ENCODE results near the gene C4BPA. TPM values are rescaled to one million over a fixed set of nuclear protein-coding genes. Genes with fewer than 3 reads are reported as not detected.

The C4BPA gene
- total and polyA plus RNA-seq, 2 of the 4 experiments (the other 2 are of a cell fraction): not detected

DNA sequence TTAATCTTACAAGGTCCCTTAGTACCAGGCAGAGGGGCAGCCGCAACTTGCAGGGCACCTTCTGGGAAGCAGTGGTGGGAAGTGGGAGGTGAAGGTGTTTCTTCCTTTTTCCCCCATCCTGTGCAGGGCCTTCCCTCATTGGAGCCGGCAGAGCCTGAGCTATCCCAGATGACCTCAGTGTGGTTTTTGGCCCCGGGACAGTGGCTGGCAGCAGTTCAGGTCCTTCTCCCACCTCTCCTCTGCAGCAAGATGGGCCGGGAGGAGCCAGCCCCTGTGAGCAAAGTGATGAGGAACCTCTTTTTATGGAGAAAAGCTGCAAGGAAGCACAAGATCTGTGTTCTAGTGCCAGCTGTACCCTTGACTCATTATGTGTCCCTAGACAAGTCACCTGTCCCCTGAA is 44.2 kb upstream of the C4BPA start:
- Histone ChIP-seq H3K4me2 (ENCODE audit: low read depth, low read length) (no peak overlapping the region), H3K56ac (ENCODE audit: extremely low read depth, insufficient read depth, low read length) (no peak overlapping the region), H2AK5ac (ENCODE audit: low read depth, low read length) (no peak overlapping the region), H3K36me3 (ENCODE audit: control insufficient read depth, insufficient read depth, low read length) (no peaks in the 10 kb centered on the region), H4K8ac (ENCODE audit: low read depth in 2 of 2, low read length in 2 of 2) (no peak overlapping the region), H3K27me3 (ENCODE audit: control insufficient read depth, insufficient read depth, low read length) (peaks cover 2% of the 10 kb centered on the region), H3K4me3 (ENCODE audit: insufficient read depth, low read depth, low read length) (no peak overlapping the region), H3K9me1 (ENCODE audit: insufficient read depth, low read length) (no peaks in the 10 kb centered on the region; the same call in 1 of the 2 replicates), H2BK120ac (ENCODE audit: low read depth, low read length) (no peak overlapping the region), H3K79me1 (ENCODE audit: low read depth in 1 of 2, low read length in 2 of 2) (no peaks in the 10 kb centered on the region), H2AK9ac (replicated peaks; ENCODE audit: low read depth, low read length, poor library complexity) (no peak overlapping the region), H3K14ac (replicated peaks; ENCODE audit: low read depth, low read length) (no peak overlapping the region), H3K4me1 (ENCODE audit: control insufficient read depth, insufficient read depth, low read length) (no peaks in the 10 kb centered on the region), H4K5ac (ENCODE audit: low read depth, low read length) (no peak overlapping the region), H2AFZ (replicated peaks; ENCODE audit: low read length, poor library complexity) (no peak overlapping the region), H4K91ac (ENCODE audit: insufficient read depth, low read depth, low read length) (no peak overlapping the region), H3K4ac (ENCODE audit: low read depth, low read length) (no peak overlapping the region), H3K23ac (ENCODE audit: low read depth, low read length) (no peak overlapping the region), H2BK15ac (ENCODE audit: low read depth, low read length) (no peak overlapping the region), H3K9ac (ENCODE audit: low read depth, low read length) (no peak overlapping the region), H3K27ac (ENCODE audit: insufficient read depth, low read length) (no peak overlapping the region), H2BK5ac (ENCODE audit: low read depth, low read length, poor library complexity, severe bottlenecking) (no peak overlapping the region), H3K18ac (ENCODE audit: low read depth, low read length) (no peak overlapping the region), H4K20me1 (ENCODE audit: insufficient read depth, low read length) (no peaks in the 10 kb centered on the region), H3K9me3 (ENCODE audit: control insufficient read depth, insufficient read depth, low read length) (no peaks in the 10 kb centered on the region), H2BK20ac (ENCODE audit: low read depth, low read length) (no peak overlapping the region)
- WGBS, 2 experiments (ENCODE audit: extremely low coverage in 2 of 2, insufficient read length in 1 of 2): no CpG with 5 or more reads among the region's 4 CpGs
- in situ Hi-C loops (cut with MboI; ENCODE audit: low sequenced_read_pairs): no loop called here
- TF ChIP-seq MAZ (IDR thresholded peaks at IDR 0.05; ENCODE audit: borderline replicate concordance, low read depth, low read length) (no peak), CHD1 (IDR thresholded peaks at IDR 0.05; ENCODE audit: low read depth, low read length) (no peak), RFX5 (IDR thresholded peaks at IDR 0.05; ENCODE audit: low read depth, low read length) (no peak), MXI1 (IDR thresholded peaks at IDR 0.05; ENCODE audit: borderline replicate concordance, low read depth, low read length) (no peak), MAFK (IDR thresholded peaks at IDR 0.05; ENCODE audit: low read depth, low read length) (no peak), RCOR1 (IDR thresholded peaks at IDR 0.05; ENCODE audit: insufficient replicate concordance, low read length) (no peak), FOS (IDR thresholded peaks at IDR 0.05; ENCODE audit: low read depth, low read length) (no peak), NFE2L2 (IDR thresholded peaks at IDR 0.05; ENCODE audit: low read depth, low read length) (no peak), BHLHE40 (IDR thresholded peaks at IDR 0.05; ENCODE audit: low read depth, low read length) (no peak), RAD21 (IDR thresholded peaks at IDR 0.05; ENCODE audit: low read length) (no peak), CEBPB (IDR thresholded peaks at IDR 0.05; ENCODE audit: low read depth, low read length) (no peak), SMC3 (IDR thresholded peaks at IDR 0.05; ENCODE audit: low read depth, low read length) (no peak), POLR2A (IDR thresholded peaks at IDR 0.05; ENCODE audit: low read depth, low read length) (no peak)
- TF ChIP-seq, protein P1, sequence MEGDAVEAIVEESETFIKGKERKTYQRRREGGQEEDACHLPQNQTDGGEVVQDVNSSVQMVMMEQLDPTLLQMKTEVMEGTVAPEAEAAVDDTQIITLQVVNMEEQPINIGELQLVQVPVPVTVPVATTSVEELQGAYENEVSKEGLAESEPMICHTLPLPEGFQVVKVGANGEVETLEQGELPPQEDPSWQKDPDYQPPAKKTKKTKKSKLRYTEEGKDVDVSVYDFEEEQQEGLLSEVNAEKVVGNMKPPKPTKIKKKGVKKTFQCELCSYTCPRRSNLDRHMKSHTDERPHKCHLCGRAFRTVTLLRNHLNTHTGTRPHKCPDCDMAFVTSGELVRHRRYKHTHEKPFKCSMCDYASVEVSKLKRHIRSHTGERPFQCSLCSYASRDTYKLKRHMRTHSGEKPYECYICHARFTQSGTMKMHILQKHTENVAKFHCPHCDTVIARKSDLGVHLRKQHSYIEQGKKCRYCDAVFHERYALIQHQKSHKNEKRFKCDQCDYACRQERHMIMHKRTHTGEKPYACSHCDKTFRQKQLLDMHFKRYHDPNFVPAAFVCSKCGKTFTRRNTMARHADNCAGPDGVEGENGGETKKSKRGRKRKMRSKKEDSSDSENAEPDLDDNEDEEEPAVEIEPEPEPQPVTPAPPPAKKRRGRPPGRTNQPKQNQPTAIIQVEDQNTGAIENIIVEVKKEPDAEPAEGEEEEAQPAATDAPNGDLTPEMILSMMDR (conservative IDR thresholded peaks at IDR 0.05; ENCODE audit: low read depth, low read length): no peak
- TF ChIP-seq, protein P2, sequence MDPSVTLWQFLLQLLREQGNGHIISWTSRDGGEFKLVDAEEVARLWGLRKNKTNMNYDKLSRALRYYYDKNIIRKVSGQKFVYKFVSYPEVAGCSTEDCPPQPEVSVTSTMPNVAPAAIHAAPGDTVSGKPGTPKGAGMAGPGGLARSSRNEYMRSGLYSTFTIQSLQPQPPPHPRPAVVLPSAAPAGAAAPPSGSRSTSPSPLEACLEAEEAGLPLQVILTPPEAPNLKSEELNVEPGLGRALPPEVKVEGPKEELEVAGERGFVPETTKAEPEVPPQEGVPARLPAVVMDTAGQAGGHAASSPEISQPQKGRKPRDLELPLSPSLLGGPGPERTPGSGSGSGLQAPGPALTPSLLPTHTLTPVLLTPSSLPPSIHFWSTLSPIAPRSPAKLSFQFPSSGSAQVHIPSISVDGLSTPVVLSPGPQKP (IDR thresholded peaks at IDR 0.05; ENCODE audit: borderline replicate concordance, low read depth, low read length): no peak
- TF ChIP-seq, protein P3, sequence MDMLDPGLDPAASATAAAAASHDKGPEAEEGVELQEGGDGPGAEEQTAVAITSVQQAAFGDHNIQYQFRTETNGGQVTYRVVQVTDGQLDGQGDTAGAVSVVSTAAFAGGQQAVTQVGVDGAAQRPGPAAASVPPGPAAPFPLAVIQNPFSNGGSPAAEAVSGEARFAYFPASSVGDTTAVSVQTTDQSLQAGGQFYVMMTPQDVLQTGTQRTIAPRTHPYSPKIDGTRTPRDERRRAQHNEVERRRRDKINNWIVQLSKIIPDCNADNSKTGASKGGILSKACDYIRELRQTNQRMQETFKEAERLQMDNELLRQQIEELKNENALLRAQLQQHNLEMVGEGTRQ (IDR thresholded peaks at IDR 0.05; ENCODE audit: low read depth, low read length): no peak
- CTCF ChIA-PET: interaction anchor here (0.8 kb wide), 1 partner anchor 14 kb away, joined by 3 read pairs; no protein-coding TSS in a partner anchor
- ATAC-seq (ENCODE audit: low read depth) (no peak), DNase-seq (no peak)
- POLR2A ChIA-PET (ENCODE audit: unreplicated experiment): no interaction called here
- intact Hi-C loops (cut with micrococcal nuclease): no loop called here
- dilution Hi-C loops (cut with HindIII; ENCODE audit: low sequenced_read_pairs, unreplicated experiment): no loop called here
- BruUV-seq (replicated peaks): no TSS peak

Data from IMR-90 (cell line).